22Rv1 (cell line): ENCODE data around the gene DOCK7.

Experiments used
- ZFX ChIP-seq: fragments of 450-650 bp; IDR thresholded peaks from 2 replicates; pipeline ENCODE4 v1.6.1; 2017; ENCODE audit warnings: antibody characterized with exemption, borderline replicate concordance
- TF ChIP-seq, protein P1 (sequence below): fragments of 450-650 bp; IDR thresholded peaks from 2 replicates; pipeline ENCODE4 v1.5.1; 2017; ENCODE audit warnings: mild to moderate bottlenecking

DNA sequence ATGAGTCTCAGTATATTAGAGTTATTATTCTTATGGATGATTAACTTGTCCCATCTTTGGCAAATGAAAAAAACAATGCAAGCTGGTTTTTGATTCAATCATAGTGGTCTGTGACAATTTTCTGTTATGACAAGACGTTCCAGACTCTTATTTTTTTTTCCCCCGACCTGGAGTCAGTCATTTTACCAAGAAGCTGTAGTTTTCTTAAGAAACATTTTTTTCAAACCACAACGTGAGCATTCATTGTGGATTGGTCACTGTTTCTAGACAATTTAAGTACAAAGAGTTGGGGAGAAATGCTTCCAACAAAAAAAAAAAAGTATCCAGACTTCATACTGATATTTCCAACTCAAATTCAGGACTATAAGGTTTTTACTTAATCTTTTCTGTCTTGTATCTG, 98.9 kb downstream of the DOCK7 start:
- TF ChIP-seq, protein P1, sequence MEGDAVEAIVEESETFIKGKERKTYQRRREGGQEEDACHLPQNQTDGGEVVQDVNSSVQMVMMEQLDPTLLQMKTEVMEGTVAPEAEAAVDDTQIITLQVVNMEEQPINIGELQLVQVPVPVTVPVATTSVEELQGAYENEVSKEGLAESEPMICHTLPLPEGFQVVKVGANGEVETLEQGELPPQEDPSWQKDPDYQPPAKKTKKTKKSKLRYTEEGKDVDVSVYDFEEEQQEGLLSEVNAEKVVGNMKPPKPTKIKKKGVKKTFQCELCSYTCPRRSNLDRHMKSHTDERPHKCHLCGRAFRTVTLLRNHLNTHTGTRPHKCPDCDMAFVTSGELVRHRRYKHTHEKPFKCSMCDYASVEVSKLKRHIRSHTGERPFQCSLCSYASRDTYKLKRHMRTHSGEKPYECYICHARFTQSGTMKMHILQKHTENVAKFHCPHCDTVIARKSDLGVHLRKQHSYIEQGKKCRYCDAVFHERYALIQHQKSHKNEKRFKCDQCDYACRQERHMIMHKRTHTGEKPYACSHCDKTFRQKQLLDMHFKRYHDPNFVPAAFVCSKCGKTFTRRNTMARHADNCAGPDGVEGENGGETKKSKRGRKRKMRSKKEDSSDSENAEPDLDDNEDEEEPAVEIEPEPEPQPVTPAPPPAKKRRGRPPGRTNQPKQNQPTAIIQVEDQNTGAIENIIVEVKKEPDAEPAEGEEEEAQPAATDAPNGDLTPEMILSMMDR, result no peak
- no peak for TF ChIP-seq ZFX
